HG02678 (cell line): ENCODE data around the gene PDE4D.
"Not testable (repeated sequence)": the region's sequence is repeated elsewhere in the genome, so short reads cannot be mapped to it uniquely, and the experiment has no call there.

Source experiments
- ATAC-seq: cut with Tn5 transposase; IDR thresholded peaks from one replicate; pipeline ENCODE4 v1.9.1; 2021; ENCODE audit warnings: mild to moderate bottlenecking, moderate library complexity; ENCODE audit not compliant: unreplicated experiment

PDE4D gene

DNA sequence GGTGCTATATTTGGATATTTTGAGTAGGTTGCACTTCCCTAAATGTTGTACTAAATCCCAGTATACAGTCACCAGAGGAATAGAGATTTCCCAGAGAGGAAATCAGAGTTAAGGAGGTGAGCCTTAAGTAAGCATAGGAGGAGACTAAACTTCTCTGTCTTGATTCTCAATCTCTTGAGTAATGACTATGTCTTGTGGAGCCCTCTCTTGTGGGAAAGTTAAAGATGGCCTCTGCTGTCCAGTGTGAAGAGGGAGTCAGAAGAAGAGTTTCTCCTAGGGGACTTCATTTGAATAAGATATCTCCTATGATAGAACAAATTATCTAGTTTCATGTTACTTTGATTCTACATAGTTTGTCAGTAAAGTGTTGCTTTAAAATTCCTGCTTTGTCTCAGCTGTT is 502.5 kb downstream of the PDE4D start:
- no peak for ATAC-seq

DNA sequence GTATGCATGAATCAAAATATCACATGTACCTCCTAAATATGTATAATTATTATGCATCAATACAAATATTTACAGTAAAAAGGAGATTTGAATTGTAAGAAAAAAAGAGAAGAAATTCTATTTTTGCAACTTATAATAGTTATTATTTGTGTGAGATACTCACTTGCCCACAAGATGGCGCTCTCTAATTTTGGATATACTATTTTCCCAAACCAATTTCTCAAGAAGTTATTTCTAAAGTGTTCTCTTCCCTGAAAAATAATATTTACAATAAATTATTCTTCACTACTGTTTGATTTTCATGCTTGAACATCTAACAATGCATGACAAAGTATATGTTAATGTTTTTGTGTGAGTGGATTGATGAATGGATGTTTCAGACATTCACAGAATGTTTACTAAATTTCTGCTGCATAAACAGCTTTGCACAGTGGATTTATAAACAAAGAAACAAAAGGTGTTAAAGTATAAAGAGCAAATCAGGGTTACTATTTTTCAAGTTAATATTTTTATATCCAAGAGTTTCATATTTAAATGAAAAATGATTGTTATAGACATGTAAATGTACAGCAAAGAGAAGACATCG is 503.4 kb downstream of the PDE4D start:
- ATAC-seq, result no peak

DNA sequence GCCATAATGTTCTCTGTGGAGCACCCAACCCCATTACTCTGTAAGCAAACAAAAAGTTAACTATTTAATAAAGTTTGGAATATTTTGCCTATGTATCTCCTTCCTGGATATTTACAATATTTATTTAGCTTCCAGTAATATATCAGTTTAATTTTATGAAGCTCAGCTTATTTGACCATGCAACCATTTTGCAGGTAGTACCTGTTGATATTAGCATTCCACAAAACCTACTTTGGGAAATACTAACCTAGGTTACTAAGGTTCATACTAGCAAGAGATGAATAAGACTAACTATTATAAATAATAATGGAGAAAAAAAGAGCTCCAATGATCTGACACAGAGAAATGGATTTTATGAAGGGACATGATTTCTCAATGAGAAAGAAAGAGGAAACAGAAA is 506.4 kb downstream of the PDE4D start:
- no peak for ATAC-seq

DNA sequence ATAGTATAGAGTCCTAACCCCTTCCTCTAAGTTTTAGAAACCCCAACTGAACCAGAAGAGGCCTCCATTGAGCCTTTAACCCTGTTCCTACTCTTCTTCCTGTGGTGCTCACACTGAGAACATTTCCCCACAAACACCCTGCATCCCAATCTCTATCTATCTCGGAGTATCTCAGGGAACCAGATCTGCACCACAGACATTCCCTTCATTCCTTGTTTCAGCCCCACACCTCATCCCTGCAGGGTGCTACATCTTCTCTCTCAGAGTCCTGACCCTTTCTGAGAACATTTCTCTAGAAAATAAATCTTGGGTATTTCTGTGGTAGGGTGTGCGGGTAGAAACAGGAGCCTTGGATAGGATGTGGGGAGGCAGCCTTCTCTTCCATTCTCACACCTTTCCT is 507.8 kb downstream of the PDE4D start:
- ATAC-seq, result no peak

DNA sequence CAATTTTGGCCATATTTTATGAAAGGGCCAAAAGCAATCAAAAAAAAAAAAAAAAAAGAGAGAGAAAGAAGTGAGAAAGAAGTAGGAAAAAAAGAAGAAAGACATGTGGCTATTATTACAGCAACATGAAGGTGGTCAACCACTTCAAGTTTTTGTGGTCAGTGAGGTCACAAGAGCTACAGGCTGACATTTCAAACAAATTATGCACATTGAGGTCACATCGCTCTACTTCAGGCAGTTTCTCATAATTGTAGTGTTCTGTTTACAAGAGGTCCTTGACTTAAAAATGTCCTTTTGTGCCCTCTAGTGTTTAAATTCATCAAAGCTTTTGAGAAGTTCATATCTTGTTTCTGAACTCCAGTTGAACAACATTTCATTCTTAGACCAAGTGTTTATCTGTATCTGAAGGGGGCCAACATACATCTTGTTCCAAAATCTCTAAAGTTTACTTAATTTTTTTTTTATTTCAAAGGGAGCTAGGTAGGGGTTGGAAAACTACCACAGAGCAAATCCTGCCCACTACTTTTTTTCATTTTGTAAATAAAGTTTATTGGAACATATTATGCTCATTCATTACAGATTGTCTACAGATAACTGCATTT is 513.1 kb downstream of the PDE4D start:
- peak; percentile 99 for ATAC-seq

DNA sequence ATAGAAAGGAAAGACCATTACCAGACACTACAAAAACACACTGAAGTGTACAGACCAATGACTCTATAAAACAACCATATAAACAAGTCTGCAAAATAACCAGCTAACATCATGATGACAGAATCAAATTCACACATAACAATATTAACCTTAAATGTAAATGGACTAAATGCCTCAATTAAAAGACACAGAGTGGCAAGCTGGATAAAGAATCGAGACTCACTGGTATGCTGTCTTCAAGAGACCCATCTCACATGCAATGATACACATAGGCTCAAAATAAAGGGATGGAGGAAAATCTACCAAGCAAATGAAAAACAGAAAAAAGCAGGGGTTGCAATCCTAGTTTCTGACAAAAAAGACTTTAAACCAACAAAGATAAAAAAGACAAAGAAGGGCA is 519.5 kb downstream of the PDE4D start:
- not testable (repeated sequence) for ATAC-seq

DNA sequence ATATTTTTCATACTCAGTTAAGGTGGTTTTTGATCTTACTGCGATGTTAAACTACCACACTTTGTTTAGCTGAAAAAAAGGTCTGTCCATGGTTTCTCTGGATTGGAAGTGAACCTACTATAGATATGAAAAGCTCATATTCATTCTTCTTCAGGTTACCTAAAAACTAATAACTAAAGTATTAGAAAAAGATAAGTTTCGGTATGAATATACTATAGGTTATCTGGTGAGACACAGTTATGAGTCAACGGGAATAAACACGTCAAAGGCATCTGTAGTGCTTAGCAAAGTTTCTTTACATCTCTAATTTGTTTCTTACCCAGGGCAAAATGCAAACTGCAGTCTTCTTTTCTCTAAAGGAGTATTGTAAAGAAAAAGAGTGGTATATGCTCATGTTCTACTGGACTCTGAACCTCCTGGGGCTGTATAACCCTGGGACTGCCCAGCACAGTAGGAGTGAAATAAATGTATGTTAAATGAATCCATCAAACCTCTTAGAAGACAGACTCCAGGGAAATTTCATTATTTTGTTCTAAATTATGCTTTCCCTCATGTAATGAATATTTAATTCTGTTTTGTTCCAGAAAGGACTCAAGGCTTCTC is 521.9 kb downstream of the PDE4D start:
- ATAC-seq, result no peak

DNA sequence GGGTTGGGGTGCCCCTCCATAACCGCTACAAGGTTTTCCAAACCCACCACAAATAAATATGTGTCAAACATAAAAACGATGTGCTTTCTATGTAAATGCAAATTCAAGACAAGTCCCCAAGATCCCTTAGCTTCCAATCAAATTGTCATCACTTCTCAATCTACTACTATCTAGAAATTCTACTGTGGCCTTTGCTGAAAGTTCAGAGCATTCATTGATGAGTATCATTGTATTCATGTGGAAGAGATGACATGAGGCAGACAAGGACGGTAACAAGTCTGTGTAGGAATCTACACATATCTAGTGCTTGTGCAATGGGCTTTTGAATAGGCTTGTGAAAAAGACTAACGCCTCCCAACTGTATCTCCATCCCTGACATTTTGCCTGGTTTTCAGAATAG is 524.6 kb downstream of the PDE4D start:
- no peak for ATAC-seq

DNA sequence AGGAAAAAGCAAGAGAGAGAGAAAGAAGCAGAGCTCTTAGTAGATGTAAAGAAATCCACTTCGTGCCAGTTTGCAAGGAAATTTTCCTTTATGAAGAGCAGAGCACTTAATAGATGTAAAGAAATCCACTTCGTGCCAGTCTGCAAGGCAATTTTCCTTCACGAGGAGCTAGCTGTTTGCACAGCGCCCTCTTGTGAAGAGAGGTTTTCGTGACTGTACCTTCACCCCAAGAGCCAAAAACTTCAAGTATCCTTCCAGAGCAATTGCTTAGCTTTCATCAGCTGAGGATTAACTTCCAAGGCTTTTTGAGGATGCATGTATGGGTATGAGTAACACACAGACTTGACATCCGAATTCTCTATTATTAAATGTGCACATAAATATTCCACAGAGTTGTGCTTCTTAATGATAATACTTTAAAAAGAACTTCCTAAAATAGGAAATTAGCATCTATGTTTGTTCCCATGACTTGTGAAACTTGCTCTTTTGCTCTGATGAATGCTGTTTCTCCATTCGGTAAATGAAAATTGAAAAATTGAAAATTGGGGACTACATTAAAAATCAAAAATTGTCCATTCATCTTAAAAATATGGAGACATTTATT is 525.6 kb downstream of the PDE4D start:
- no peak for ATAC-seq

DNA sequence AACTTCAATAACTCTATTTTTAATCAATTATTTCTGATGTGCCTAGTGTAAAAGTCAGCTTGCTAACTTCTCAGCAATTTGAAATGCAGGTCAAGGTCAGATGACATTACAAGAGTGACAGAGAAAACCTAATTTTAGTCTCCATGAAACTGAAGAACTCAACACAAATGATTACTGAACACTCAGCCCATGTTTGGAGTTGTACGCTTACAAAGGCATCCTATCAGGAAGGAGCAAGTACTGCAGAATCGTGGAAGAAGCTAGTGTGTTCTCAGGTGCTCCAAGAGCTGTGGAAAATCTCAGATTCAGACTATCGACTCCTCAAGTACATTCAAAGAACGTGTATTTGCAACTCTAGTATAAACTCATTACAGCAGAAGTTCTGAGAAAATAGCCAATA is 526.7 kb downstream of the PDE4D start:
- ATAC-seq, result no peak

DNA sequence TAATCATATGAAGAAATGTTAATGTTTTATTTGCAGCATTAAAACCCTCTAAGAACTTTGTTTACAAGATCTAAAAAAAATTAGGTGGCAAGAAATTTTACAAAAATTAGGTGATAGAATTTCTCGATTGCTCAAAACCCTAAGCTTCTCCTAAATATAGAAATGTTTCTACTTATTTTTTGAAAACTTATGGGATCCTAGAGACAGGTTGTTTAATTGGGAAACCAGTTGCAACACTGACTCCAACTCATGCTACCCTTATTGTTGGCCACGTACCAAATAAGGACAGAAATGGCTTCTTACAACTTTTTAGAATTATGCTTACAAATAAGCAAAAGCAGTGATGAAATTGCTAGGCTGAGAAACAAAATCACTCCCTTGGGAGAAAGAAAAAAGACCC is 531.1 kb downstream of the PDE4D start:
- ATAC-seq, result no peak

DNA sequence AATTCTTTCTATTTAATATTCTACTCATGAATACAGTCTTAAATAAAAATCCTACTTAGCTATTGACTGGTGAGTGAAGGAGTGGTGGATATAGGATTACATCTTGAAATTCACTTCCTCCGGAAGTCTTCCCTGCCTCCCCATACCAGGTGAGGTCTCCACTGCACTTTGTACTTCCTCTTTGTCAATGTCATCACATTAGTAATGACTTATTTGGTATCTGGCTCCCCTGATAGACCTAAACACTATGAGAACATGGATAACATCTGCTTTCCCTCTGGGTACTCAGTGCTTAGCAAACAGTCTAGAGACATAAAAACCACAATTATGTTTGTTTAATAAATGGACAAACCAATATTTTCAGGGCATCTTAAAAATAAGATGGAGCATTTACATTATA is 532.1 kb downstream of the PDE4D start:
- no peak for ATAC-seq

DNA sequence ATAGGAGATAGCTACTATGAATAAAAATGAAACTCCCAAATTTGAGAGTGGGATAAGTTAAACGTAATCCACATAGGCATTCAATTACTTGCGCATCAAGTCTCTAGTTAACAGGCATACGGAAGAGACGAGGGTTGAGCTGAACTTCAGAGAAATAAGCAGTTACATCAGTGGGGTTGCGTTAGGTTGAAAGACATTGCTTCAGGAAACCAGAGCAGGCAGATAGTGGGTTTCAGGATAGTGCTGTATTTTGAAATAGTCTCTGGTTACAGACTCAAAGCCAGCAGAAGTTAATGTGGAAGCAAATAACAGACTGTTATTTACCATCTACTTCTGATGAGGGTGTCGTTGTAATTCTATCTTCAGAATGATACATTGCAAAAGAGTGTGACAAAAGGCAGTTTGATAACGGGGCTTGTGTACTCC is 533.4 kb downstream of the PDE4D start:
- no peak for ATAC-seq

DNA sequence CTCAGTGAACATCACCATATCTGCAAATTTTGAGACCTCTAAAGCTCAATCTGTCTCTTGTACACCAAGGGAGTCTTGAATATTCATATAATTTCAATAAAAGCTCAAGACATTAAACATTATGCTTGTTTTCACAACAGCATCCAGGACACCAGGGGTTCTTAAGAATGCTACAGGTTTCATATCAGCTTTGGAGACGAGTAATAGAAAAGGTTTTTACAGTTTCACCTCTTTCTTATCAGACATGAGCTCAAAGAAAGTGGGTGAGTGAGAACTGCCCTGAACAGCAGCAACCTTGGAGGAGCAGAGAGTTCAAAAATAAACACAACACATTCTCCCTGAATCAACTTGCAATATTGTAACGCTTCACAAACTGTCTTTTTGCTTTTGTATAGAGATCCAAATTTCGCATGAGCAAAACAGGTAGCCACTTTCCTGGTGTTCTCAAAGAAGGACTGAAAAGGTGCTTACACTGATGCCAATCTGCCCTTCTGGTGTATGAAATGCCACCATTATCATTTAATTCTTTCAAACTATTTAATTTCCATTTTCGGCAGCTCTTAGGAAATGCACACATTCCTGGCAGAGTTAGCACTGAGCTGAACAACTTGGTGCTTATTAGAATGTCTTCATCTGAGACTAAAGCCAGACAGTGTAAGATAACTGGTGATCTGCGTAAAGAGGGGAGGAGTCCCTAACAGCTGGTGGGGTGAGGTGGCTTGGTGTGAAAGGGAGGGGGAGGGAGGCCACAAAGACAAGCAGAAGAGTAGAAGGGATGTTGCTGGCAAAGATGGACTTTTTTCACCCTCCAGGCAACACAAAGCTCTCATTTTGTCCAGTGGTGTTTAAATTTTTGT is 535.3 kb downstream of the PDE4D start:
- ATAC-seq, result no peak

DNA sequence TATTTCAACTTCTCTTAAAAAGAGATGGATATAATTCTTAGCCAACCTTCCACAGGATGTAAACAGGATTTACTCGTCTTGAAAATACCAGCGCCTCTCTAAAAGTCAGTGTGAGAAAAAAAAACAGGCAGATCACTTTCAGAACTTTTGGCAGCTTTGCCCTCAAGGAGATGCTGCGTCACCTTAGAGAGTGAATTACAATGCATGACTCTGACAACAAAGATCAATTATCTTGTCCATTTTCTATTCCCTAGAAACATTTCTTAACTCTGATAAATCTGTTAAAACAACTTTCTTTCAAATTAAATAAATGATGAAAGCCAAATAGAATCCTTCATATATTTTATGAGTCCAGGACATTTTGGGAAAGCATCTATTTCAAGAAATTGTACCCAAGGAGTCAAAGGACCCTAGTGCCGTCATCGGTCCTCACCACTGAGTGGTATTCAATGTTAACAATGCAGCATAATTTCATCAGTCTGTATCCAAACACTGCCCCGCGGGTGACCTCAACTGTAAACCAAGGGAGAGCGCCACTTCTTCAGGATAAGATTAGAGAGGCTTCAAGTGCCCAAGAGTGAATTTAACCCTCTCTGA is 536.0 kb downstream of the PDE4D start:
- no peak for ATAC-seq

DNA sequence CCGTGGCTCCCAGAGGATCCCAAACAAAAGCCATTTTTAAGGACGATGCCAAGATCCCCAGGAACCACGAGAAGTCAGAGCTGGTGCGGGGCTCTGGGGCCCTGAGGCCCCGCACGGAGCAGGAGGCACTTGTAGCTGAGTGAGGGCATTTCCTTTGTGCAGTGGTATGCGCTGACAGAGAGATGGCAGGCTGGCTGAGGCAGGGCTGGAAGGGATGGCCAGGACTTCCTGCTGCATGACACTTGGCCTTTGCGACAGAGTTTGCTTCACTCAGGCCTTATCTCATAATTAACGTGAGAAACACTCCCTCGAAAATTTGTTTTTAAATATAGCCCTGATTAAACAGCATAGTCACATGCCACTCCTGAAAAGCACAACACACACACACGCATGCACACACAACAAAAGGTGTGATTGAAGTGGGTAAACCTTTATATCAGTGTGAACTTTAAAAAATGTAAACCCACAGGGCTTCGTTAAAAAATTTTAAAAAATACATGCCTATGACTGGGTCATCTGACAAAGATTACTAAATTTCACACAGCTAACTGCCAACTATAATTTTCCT is 536.6 kb downstream of the PDE4D start:
- ATAC-seq, result no peak

DNA sequence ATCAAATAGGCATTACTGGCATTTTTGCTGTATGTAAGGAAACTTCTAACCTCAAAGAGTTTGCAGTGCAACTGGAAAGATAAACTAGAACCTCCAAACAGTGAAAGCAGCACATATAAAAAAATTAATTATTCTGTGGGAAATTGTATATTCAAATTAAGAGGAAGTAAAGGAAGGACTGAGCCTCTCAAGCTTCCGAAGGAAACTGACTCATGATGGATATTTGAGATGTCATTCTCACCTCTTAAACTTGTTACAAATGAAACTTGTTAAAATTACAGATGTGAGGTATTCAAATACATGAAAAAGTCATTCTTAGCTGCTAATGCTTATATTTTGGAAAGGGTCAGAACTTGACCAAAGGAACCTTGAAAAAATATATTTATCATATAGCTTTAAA is 538.7 kb downstream of the PDE4D start:
- ATAC-seq, result no peak

DNA sequence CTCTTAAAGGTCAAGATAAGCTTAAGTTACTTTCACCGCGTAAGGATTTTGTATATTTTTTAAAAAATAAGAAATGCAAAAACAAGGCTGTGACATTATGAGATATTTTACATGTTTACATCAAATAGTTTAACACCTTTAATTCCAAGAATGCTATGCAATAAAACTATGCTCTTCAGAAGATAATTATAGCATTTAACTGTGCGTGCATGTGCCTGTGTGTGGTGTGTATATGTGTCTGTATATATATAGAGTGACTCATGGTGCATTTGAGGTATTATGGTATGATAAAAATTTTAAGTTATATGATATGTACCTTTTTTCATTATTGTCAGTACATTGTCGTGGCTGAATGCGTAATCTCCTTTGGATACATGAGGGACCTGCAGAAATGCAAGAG is 539.3 kb downstream of the PDE4D start:
- no peak for ATAC-seq

DNA sequence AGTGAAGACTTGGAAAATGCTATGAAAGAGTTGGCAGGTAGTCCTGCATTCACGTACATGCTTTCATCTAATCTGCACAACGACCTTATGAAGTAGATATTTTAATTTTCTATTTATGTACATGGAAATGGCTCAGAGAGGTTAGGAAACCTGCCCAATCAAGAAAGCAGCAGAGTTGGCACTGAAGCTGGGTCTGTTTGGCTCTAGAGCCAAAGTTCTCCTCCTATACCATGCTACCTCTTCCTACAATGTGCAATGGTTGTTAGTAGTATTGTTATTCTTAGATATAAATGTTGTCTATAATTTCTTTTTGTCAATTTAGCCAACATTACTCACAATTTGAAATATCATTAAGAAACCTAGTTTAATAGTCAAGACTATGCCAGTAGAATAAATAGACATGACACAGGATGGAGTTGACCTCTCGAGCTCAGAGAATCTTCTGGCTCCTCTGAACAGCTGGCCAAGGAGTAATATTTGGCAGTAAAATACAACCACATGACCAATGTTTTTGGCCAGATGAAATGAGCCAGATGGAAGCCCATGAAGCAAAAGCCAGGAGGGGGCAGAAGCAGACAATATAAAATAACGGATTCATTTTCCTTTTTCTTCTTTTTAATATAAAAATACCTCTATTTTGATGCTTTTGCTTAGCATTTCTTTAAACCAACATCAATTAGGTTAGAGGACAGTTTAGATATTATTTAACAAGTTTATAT is 542.3 kb downstream of the PDE4D start:
- ATAC-seq, result no peak

DNA sequence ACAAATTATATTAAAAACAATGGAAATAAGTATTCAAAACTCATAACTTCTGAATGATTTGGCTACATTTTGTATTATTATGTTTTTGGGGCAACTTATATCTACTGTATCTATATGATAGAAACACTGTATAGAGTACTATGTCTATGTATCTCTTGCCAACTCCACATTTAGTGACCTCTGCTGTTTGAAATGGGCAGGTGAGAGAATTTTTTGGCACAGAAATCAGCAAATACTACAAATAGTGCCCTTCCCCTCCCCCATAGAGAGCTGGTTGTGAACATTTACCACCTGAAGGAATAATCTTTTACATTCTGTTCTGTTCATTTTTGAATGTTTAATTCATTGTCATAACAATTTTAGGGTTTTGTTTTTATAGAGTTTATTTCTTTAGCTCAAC is 545.3 kb downstream of the PDE4D start:
- ATAC-seq, result no peak
